ENCODE measurements around the gene PRDM10.
"Not testable (repeated sequence)": the region's sequence is repeated elsewhere in the genome, so short reads cannot be mapped to it uniquely, and the experiment has no call there.

The PRDM10 gene

GRCh38 chr11:130020323-130020722 lies 17.7 kb upstream of the PRDM10 start:
- no peak for DNase-seq (ENCODE audit: low spot score)
- no peak for TF ChIP-seq CTCF (IDR thresholded peaks at IDR 0.05; ENCODE audit: borderline replicate concordance, control extremely low read depth, extremely low read depth, insufficient read depth, missing control alignments)
- in situ Hi-C loops (cut with MboI; ENCODE audit: low sequenced_read_pairs, unreplicated experiment), result no loop called here

- in situ Hi-C loops (cut with MboI; ENCODE audit: low sequenced_read_pairs, unreplicated experiment); DNase-seq (ENCODE audit: low spot score): not testable (repeated sequence)
These were observed 13.2 kb upstream of the PRDM10 start for GRCh38 chr11:130015846-130016245.

GRCh38 chr11:130008326-130008725 lies 5.7 kb upstream of the PRDM10 start:
- no peak for DNase-seq (ENCODE audit: low spot score)
- in situ Hi-C loops (cut with MboI; ENCODE audit: low sequenced_read_pairs, unreplicated experiment), result no loop called here
- no peak for TF ChIP-seq CTCF (IDR thresholded peaks at IDR 0.05; ENCODE audit: borderline replicate concordance, control extremely low read depth, extremely low read depth, insufficient read depth, missing control alignments)

- in situ Hi-C loops (cut with MboI; ENCODE audit: low sequenced_read_pairs, unreplicated experiment), result no loop called here
These were observed 4.3 kb upstream of the PRDM10 start for GRCh38 chr11:130006929-130007328.

GRCh38 chr11:130003717-130004001 lies 1.0 kb upstream of the PRDM10 start:
- in situ Hi-C loops (cut with MboI; ENCODE audit: low sequenced_read_pairs, unreplicated experiment), result no loop called here
- no peak for DNase-seq (ENCODE audit: low spot score)

More at GRCh38 chr11:130006929-130007328, 4.3 kb upstream of the PRDM10 start:
- TF ChIP-seq CTCF (IDR thresholded peaks at IDR 0.05; ENCODE audit: borderline replicate concordance, control extremely low read depth, extremely low read depth, insufficient read depth, missing control alignments), result no peak
- no peak for DNase-seq (ENCODE audit: low spot score)

GRCh38 chr11:130002846-130003716 lies 446 bp upstream of the PRDM10 start:
- peak; percentile 96 for DNase-seq (ENCODE audit: low spot score)
- in situ Hi-C loops (cut with MboI; ENCODE audit: low sequenced_read_pairs, unreplicated experiment), result no loop called here
- no peak for TF ChIP-seq CTCF (IDR thresholded peaks at IDR 0.05; ENCODE audit: borderline replicate concordance, control extremely low read depth, extremely low read depth, insufficient read depth, missing control alignments)

More at GRCh38 chr11:130003717-130004001, 1.0 kb upstream of the PRDM10 start:
- no peak for TF ChIP-seq CTCF (IDR thresholded peaks at IDR 0.05; ENCODE audit: borderline replicate concordance, control extremely low read depth, extremely low read depth, insufficient read depth, missing control alignments)

- TF ChIP-seq CTCF (IDR thresholded peaks at IDR 0.05; ENCODE audit: borderline replicate concordance, control extremely low read depth, extremely low read depth, insufficient read depth, missing control alignments), result no peak
- DNase-seq (ENCODE audit: low spot score), result peak; percentile 60
- in situ Hi-C loops (cut with MboI; ENCODE audit: low sequenced_read_pairs, unreplicated experiment), result no loop called here
These were observed 929 bp downstream of the PRDM10 start for GRCh38 chr11:130001461-130002351.

Measured in GM13976 (cell line).